Measurements from ENCODE around the gene DDX39B. TPM values are rescaled to one million over a fixed set of nuclear protein-coding genes. Genes with fewer than 3 reads are reported as not detected.

DDX39B gene
- total and polyA plus RNA-seq, 2 donors (not counting 3 experiments of a cell fraction or from before 2014, with no cell fraction given): 453 to 766 TPM

GRCh38 chr6:31533455-31533841, 8.4 kb downstream of the DDX39B start:
- no peaks in the 10 kb centered on the region for H4K20me1 ChIP-seq (replicated peaks; ENCODE audit: control insufficient read depth, extremely low read depth, insufficient read depth, low read length)
- H3K4me3 ChIP-seq (replicated peaks in 1 of 3; ENCODE audit: insufficient read depth in 1 of 3, low read depth in 1 of 3, low read length in 3 of 3): no peak overlapping the region
- no peaks in the 10 kb centered on the region for H3K9me3 ChIP-seq (replicated peaks; ENCODE audit: control insufficient read depth, insufficient read depth, low read length)
- dilution Hi-C loops (cut with MboI; ENCODE audit: extremely low pct_ligation_motif_present, low sequenced_read_pairs): no loop called here
- no peak for FAIRE-seq
- peaks cover 50% of the 10 kb centered on the region for H3K79me2 ChIP-seq (ENCODE audit: control insufficient read depth, insufficient read depth, low read length)
- intact Hi-C loops (cut with micrococcal nuclease): no loop called here
- H3K27ac ChIP-seq (ENCODE audit: insufficient read depth, low read depth, low read length): no peak overlapping the region
- H3K9ac ChIP-seq (replicated peaks; ENCODE audit: extremely low read depth, insufficient read depth, low read length): no peak overlapping the region
- H3K27me3 ChIP-seq (ENCODE audit: control insufficient read depth in 2 of 2, insufficient read depth in 2 of 2, low read length in 2 of 2): no peaks in the 10 kb centered on the region
- no peak overlapping the region for H2AFZ ChIP-seq (ENCODE audit: low read depth, low read length)
- no peak for DNase-seq (ENCODE audit: low read depth, low spot score)
- H3K9me1 ChIP-seq (replicated peaks; ENCODE audit: control insufficient read depth, extremely low read depth, insufficient read depth, low read length): no peaks in the 10 kb centered on the region
- BruUV-seq (replicated peaks): no TSS peak
- CTCF ChIA-PET: no interaction called here
- peaks cover 42 to 63% of the 10 kb centered on the region in 2 experiments for H3K36me3 ChIP-seq (ENCODE audit: control insufficient read depth in 2 of 2, extremely low read depth in 1 of 2, insufficient read depth in 2 of 2, low read length in 2 of 2)
- H3K4me1 ChIP-seq (ENCODE audit: control insufficient read depth, extremely low read depth, insufficient read depth, low read length): peaks cover 1% of the 10 kb centered on the region
- POLR2A ChIA-PET: no interaction called here
- H3K4me2 ChIP-seq (ENCODE audit: insufficient read depth, low read length): no peak overlapping the region
- TF ChIP-seq POLR2AphosphoS5 (IDR thresholded peaks at IDR 0.05; ENCODE audit: insufficient read depth, low read depth, low read length) (no peak), POLR2A (IDR thresholded peaks at IDR 0.05; ENCODE audit: low read depth, low read length) (no peak), FOS (IDR thresholded peaks at IDR 0.05; ENCODE audit: borderline replicate concordance, insufficient read depth, low read length) (no peak), JUN (IDR thresholded peaks at IDR 0.05; ENCODE audit: borderline replicate concordance, insufficient read depth, insufficient read length, low read depth) (no peak), EZH2 (IDR thresholded peaks at IDR 0.05; ENCODE audit: borderline replicate concordance, low read depth, low read length, severe bottlenecking) (no peak), MAX (IDR thresholded peaks at IDR 0.05; ENCODE audit: insufficient read depth, insufficient read length) (no peak), CTCF (IDR thresholded peaks at IDR 0.05; ENCODE audit: extremely low read depth in 1 of 2, insufficient read depth in 1 of 2, low read depth in 1 of 2, low read length in 2 of 2) (no peak), GATA2 (IDR thresholded peaks at IDR 0.05; ENCODE audit: insufficient read depth, insufficient read length, low read depth, low read length) (no peak), MYC (IDR thresholded peaks at IDR 0.05; ENCODE audit: low read depth, low read length) (no peak)

Data from endothelial cell of umbilical vein (primary cell).